ENCODE results near the gene CARM1. TPM values are rescaled to one million over a fixed set of nuclear protein-coding genes. Genes with fewer than 3 reads are reported as not detected.

CARM1 gene
- total RNA-seq, result 10 to 100 TPM in 2 of 4 donors, 1 to 10 TPM in 2; 6.4 to 50.4 (median 18.7) TPM

DNA sequence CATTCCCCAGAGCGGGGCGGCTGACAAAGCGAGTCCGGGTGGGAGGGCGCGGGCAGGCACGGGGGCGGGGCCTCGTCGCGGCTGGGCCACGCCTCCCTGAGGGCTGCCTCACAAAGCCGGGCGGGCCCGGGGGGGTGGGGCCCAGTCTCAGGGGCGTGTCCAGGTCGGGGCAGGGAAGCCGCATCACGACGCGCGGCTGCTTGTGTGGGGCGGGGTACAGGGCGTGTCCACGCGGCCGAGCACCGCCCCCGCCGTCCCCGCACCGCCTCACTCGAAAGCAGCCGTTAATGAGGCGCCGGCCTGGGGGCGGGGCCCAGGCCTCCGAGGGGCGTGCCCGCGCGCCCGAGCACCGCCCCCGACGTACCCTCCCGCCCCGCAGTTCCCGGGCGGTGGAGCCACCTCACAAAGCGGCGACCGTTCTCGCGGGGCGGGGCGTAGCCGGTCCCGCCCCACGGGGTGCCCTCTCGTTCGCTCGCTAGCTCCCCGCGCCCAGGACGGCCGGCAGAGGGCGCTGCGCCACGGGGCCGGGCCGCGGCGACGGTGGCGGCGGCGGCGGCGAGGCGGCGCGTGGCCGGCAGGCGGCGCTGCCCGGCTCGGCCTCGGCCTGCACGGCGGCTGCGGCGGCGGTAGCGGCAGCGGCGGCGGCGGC is at the start of gene CARM1:
TSS of gene CARM1 (plus strand) at position 599 of the 649 bp plus-strand sequence. CDS start 150 bp downstream, outside the sequence.
- Histone ChIP-seq H3K4me1 (peaks cover 0 to 6% of the 10 kb centered on the region in 2 donors), H3K36me3 (no peaks in the 10 kb centered on the region), H3K9me3 (no peaks in the 10 kb centered on the region), H3K27ac (peak within 1 kb of the TSS; percentile 89 to 90), H3K4me3 (peak within 1 kb of the TSS; percentile 66 to 87), H3K27me3 (no peaks in the 10 kb centered on the region)
- intact Hi-C loops (cut with DNase I; ENCODE audit: low total_unique reads), result no loop called here
- no peak for TF ChIP-seq POLR2A (IDR thresholded peaks at IDR 0.05)
- TF ChIP-seq, protein P1, sequence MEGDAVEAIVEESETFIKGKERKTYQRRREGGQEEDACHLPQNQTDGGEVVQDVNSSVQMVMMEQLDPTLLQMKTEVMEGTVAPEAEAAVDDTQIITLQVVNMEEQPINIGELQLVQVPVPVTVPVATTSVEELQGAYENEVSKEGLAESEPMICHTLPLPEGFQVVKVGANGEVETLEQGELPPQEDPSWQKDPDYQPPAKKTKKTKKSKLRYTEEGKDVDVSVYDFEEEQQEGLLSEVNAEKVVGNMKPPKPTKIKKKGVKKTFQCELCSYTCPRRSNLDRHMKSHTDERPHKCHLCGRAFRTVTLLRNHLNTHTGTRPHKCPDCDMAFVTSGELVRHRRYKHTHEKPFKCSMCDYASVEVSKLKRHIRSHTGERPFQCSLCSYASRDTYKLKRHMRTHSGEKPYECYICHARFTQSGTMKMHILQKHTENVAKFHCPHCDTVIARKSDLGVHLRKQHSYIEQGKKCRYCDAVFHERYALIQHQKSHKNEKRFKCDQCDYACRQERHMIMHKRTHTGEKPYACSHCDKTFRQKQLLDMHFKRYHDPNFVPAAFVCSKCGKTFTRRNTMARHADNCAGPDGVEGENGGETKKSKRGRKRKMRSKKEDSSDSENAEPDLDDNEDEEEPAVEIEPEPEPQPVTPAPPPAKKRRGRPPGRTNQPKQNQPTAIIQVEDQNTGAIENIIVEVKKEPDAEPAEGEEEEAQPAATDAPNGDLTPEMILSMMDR (IDR thresholded peaks at IDR 0.05), result peak; percentile 30 to 99 (median 84)
- peak; percentile 99 for DNase-seq

DNA sequence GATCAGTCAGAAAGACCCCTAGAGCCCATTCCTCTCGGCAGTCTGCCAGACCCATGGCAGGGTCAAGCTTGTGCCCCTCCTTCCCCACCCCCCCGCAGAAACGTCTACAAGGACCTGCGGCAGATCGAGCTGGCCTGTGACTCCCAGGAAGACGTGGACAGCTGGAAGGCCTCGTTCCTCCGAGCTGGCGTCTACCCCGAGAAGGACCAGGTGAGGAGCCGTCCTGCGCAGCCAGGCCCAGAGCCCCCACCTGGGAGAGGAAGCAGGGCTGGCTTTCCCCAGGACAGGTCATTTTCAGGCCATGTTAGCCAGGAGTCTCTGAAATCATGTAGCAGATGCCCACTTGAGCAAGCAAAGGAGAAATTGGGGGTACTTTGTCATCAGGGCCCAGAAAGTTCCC is 47.7 kb upstream of the CARM1 start:
- no peak for DNase-seq
- H3K36me3 ChIP-seq, result no peaks in the 10 kb centered on the region
- H3K27ac ChIP-seq, result no peak overlapping the region
- no peaks in the 10 kb centered on the region for H3K27me3 ChIP-seq
- H3K4me3 ChIP-seq, result no peak overlapping the region
- no peak for TF ChIP-seq POLR2A (IDR thresholded peaks at IDR 0.05)
- TF ChIP-seq, protein P1 (IDR thresholded peaks at IDR 0.05), result no peak
- H3K9me3 ChIP-seq, result no peaks in the 10 kb centered on the region
- H3K4me1 ChIP-seq, result no peaks in the 10 kb centered on the region
- intact Hi-C loops (cut with DNase I; ENCODE audit: low total_unique reads), result no loop called here

DNA sequence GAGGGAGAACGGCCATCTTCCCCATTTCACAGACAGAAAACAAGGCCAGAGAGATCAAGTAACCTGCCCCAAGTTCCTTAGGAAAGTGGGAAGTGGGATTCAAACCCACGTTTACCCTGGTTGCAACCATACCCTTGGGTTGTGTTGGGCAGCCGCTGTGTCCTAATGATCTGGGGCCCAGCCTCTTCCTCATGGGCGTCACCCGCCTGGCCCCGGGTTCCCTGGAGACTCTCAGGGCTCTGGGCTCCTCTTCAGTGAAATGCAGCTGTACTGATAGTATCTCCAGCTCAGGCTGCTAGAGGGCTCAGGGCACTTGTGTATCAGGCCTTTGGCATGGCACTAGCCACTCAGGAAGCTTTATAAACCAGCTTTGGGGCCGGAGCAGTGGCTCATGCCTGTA is 45.1 kb upstream of the CARM1 start:
- DNase-seq, result no peak
- Histone ChIP-seq H3K27me3 (no peaks in the 10 kb centered on the region), H3K4me3 (no peak overlapping the region), H3K4me1 (no peaks in the 10 kb centered on the region), H3K27ac (no peak overlapping the region), H3K9me3 (no peaks in the 10 kb centered on the region), H3K36me3 (no peaks in the 10 kb centered on the region)
- intact Hi-C loops (cut with DNase I; ENCODE audit: low total_unique reads), result no loop called here
- TF ChIP-seq POLR2A (IDR thresholded peaks at IDR 0.05), result no peak
- TF ChIP-seq, protein P1 (IDR thresholded peaks at IDR 0.05), result no peak

DNA sequence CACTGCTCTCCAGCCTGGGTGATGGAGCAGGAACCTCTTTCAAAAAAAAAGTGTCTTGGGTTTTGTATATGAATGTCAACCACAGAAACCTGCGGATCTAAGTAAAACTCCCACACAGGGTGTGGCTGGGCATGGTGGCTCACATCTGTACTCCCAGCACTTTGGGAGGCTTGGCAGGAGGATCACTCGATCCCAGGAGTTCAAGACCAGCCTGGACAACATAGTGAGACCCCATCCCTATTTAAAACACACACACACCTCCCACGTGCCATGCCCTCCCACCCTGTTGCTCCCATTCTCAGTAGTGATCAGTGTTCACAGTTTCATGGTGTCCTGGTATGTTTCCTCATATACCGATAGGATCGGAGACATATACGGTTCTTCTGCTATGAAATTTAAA is 44.5 kb upstream of the CARM1 start:
- Histone ChIP-seq H3K9me3 (no peaks in the 10 kb centered on the region), H3K36me3 (no peaks in the 10 kb centered on the region), H3K27me3 (no peaks in the 10 kb centered on the region), H3K4me3 (no peak overlapping the region), H3K4me1 (no peaks in the 10 kb centered on the region), H3K27ac (no peak overlapping the region)
- intact Hi-C loops (cut with DNase I; ENCODE audit: low total_unique reads), result no loop called here
- TF ChIP-seq, protein P1 (IDR thresholded peaks at IDR 0.05), result no peak
- no peak for TF ChIP-seq POLR2A (IDR thresholded peaks at IDR 0.05)
- DNase-seq, result no peak

DNA sequence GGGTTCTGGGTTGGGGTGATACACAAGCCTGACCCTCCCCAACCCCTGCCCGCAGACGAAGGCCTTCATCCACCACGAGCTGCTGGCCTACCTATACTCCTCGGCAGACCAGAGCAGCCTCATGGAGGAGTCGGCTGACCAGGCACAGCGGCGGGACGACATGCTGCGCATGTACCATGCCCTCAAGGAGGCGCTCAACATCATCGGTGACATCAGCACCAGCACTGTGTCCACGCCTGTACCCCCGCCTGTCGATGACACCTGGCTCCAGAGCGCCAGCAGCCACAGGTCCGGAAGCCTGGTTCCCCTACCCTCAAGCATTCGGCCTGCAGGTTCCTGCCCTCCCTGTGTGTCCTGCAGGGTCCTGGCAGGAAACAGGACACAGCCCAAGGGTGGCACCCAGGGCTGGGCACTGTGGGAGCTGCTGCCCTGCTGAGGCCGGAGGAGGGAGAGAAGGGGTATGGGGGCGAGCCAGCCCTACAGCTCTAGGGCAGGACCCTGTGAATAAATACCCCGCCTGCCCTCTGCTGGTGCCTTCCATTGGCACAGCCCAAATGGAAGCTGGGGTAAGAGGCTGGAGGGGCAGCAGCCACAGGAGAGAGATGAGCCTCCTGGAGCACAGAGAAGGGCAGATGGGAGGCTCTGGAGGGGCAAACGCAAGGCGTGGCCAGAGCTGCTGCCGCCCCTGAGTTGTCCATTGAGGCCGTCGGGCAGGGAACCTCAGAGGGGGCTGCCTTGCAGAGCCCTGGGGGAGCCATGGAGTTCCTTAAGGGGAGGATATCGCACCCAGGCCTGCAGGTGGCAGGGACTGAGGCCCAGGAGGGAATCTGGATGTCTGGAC is 42.2 kb upstream of the CARM1 start:
- DNase-seq, result no peak
- intact Hi-C loops (cut with DNase I; ENCODE audit: low total_unique reads), result no loop called here
- no peaks in the 10 kb centered on the region for H3K36me3 ChIP-seq

More for the DNA sequence above, 42.2 kb upstream of the CARM1 start:
- Histone ChIP-seq H3K27ac (no peak overlapping the region), H3K4me1 (no peaks in the 10 kb centered on the region), H3K4me3 (no peak overlapping the region), H3K27me3 (no peaks in the 10 kb centered on the region), H3K9me3 (no peaks in the 10 kb centered on the region)
- TF ChIP-seq, protein P1 (IDR thresholded peaks at IDR 0.05), result no peak
- no peak for TF ChIP-seq POLR2A (IDR thresholded peaks at IDR 0.05)
